Occipital lobe (tissue), 2 donors: Measurements from ENCODE around the gene SPAG16. TPM values are rescaled to one million over a fixed set of nuclear protein-coding genes. Genes with fewer than 3 reads are reported as not detected.

ENCODE experiments used
- DNase-seq: peaks from one replicate; lab custom pipeline; 2025; lab: John Stamatoyannopoulos, UW
- total RNA-seq: library from RNA; depleted of rRNA; stranded (reverse); fragments of >200 nt; gene quantifications from one replicate; pipeline ENCODE4 v1.2.3, GENCODE V29; 2014

The SPAG16 gene
- total RNA-seq, 1 donor from 2014 or later, result 96.4 TPM

GRCh38 chr2:213806125-213806726, 522.0 kb downstream of the SPAG16 start:
- DNase-seq, result no peak

GRCh38 chr2:213816583-213816982, 532.3 kb downstream of the SPAG16 start:
- no peak for DNase-seq

- no peak for DNase-seq
Measured at GRCh38 chr2:213818436-213818835, 534.2 kb downstream of the SPAG16 start.

- no peak for DNase-seq
Measured at GRCh38 chr2:213834331-213834730, 550.1 kb downstream of the SPAG16 start.

- no peak for DNase-seq
Measured at GRCh38 chr2:213834746-213835145, 550.5 kb downstream of the SPAG16 start.

- no peak for DNase-seq
Measured at GRCh38 chr2:213846856-213847255, 562.6 kb downstream of the SPAG16 start.

- DNase-seq, result no peak
Measured at GRCh38 chr2:213847316-213847715, 563.1 kb downstream of the SPAG16 start.

GRCh38 chr2:213848631-213849030, 564.4 kb downstream of the SPAG16 start:
- no peak for DNase-seq

- no peak for DNase-seq
Measured at GRCh38 chr2:213861638-213862037, 577.4 kb downstream of the SPAG16 start.

GRCh38 chr2:213862407-213863076, 578.3 kb downstream of the SPAG16 start:
- DNase-seq, result no peak

- no peak for DNase-seq
Measured at GRCh38 chr2:213863541-213863940, 579.3 kb downstream of the SPAG16 start.

- no peak for DNase-seq
Measured at GRCh38 chr2:213868526-213868925, 584.3 kb downstream of the SPAG16 start.

GRCh38 chr2:213885485-213885884, 601.2 kb downstream of the SPAG16 start:
- DNase-seq, result no peak

GRCh38 chr2:213914510-213914909, 630.2 kb downstream of the SPAG16 start:
- DNase-seq, result no peak

GRCh38 chr2:213920014-213920413, 635.8 kb downstream of the SPAG16 start:
- no peak for DNase-seq

GRCh38 chr2:213923543-213923942, 639.3 kb downstream of the SPAG16 start:
- no peak for DNase-seq

GRCh38 chr2:213934560-213934959, 650.3 kb downstream of the SPAG16 start:
- DNase-seq, result no peak

GRCh38 chr2:213958086-213958485, 673.8 kb downstream of the SPAG16 start:
- DNase-seq, result no peak

GRCh38 chr2:213959589-213959988, 675.3 kb downstream of the SPAG16 start:
- no peak for DNase-seq

- DNase-seq, result no peak
Measured at GRCh38 chr2:213971536-213971935, 687.3 kb downstream of the SPAG16 start.

GRCh38 chr2:213980883-213981282, 696.6 kb downstream of the SPAG16 start:
- no peak for DNase-seq

GRCh38 chr2:213989207-213989606, 704.9 kb downstream of the SPAG16 start:
- DNase-seq, result no peak

- DNase-seq, result no peak
Measured at GRCh38 chr2:213991453-213992108, 707.3 kb downstream of the SPAG16 start.
